ENCODE measurements around the gene ZBTB44. TPM values are rescaled to one million over a fixed set of nuclear protein-coding genes. Genes with fewer than 3 reads are reported as not detected.
"Not testable (repeated sequence)": the region's sequence is repeated elsewhere in the genome, so short reads cannot be mapped to it uniquely, and the experiment has no call there.

Gene ZBTB44
- total RNA-seq, 5 donors from 2014 or later (not counting 1 experiment from before 2014, with no cell fraction given): 48.4 to 68.1 (median 65.2) TPM

DNA sequence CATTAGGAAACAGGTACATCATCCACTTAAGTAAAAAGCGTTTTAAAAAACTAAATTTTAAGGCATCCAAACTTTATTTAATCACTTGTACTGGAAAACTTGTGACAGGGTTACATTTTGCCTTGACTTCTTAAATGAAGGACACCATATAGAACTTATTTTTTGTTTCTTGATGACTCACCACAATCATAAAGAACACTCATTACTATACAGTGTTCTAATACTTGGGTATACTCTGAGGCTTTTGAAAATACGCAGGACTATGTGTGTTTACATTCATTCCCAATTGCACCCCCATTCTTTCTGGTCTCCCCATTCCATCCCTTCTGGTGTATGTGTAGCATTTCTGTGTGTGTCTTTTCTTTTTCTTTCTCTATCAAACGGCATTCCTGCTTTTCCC, 69.9 kb downstream of the ZBTB44 start:
- Mint-ChIP-seq H3K4me3 (no peak overlapping the region), H3K27me3 (no peaks in the 10 kb centered on the region), H3K4me1 (peaks cover 50 to 55% (median 52%) of the 10 kb centered on the region in 3 donors), H3K36me3 (peaks cover 13% of the 10 kb centered on the region), H3K27ac (peak overlapping the region in 1 of 2 donors; percentile 61), H3K9me3 (no peaks in the 10 kb centered on the region)
- CTCF ChIA-PET: no interaction called here
- Histone ChIP-seq H3K4me1 (ENCODE audit: control insufficient read depth in 1 of 2, extremely low read depth in 1 of 2, insufficient read depth in 2 of 2, low read length in 2 of 2) (peaks cover 6 to 13% of the 10 kb centered on the region in 2 experiments), H3K4me3 (ENCODE audit: control insufficient read depth in 1 of 2, extremely low read depth in 1 of 2, low read length in 1 of 2) (no peak overlapping the region), H3K36me3 (ENCODE audit: control insufficient read depth in 2 of 2, extremely low read depth in 1 of 2, insufficient read depth in 1 of 2, low read length in 1 of 2) (peaks cover 0 to 4% of the 10 kb centered on the region in 2 donors), H3K27me3 (replicated peaks in 1 of 2; ENCODE audit: control insufficient read depth in 2 of 2, extremely low read depth in 1 of 2, insufficient read depth in 2 of 2, low read length in 1 of 2) (no peaks in the 10 kb centered on the region), H3K9me3 (no peaks in the 10 kb centered on the region), H3K27ac (ENCODE audit: low read length) (no peak overlapping the region)
- ATAC-seq (replicated peaks in 1 of 4): no peak
- DNase-seq: no peak
- no CpG with 5 or more reads among the region's 3 CpGs for WGBS (ENCODE audit: insufficient coverage)
- POLR2A ChIA-PET: no interaction called here

DNA sequence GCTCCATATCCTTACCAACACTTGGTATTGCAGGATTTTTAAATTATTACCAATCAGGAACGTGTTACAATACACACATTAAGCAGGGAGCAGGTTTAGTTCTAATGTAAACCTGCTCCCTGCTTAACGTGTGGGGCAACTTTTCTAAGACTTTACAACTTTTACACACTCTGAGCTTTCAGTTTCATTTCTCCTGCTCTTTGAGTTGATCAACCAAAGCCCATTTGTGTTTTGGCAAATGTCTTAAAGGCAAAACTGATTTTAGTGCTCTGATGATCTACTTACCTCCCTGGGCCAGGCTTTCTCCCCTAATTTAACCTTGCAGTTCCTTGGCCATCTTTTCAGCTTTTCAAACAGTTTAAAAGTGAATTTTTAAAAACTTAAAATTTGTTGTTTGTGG, 70.9 kb downstream of the ZBTB44 start:
- H3K27me3 ChIP-seq (replicated peaks in 1 of 2; ENCODE audit: control insufficient read depth in 2 of 2, extremely low read depth in 1 of 2, insufficient read depth in 2 of 2, low read length in 1 of 2): no peaks in the 10 kb centered on the region
- peaks cover 0 to 10% of the 10 kb centered on the region in 2 donors for H3K36me3 ChIP-seq (ENCODE audit: control insufficient read depth in 2 of 2, extremely low read depth in 1 of 2, insufficient read depth in 1 of 2, low read length in 1 of 2)
- peaks cover 45 to 46% (median 45%) of the 10 kb centered on the region in 3 donors for H3K4me1 Mint-ChIP-seq
- H3K4me1 ChIP-seq (ENCODE audit: control insufficient read depth in 1 of 2, extremely low read depth in 1 of 2, insufficient read depth in 2 of 2, low read length in 2 of 2): peaks cover 6% of the 10 kb centered on the region in 2 experiments
- no peaks in the 10 kb centered on the region for H3K27me3 Mint-ChIP-seq
- H3K9me3 ChIP-seq: no peaks in the 10 kb centered on the region
- peak overlapping the region in 1 of 2 donors; percentile 44 for H3K27ac Mint-ChIP-seq
- no peak overlapping the region for H3K4me3 Mint-ChIP-seq
- ChIA-PET POLR2A (interaction anchor here in 1 of 2 donors (0.5 kb wide), 1 partner anchor 59 kb away, joined by 3 read pairs; no protein-coding TSS in a partner anchor), CTCF (no interaction called here)
- no peak overlapping the region for H3K27ac ChIP-seq (ENCODE audit: low read length)
- peaks cover 23% of the 10 kb centered on the region for H3K36me3 Mint-ChIP-seq
- 43% methylated on average over 1 of the region's 2 CpGs for WGBS (ENCODE audit: insufficient coverage)
- no peak overlapping the region for H3K4me3 ChIP-seq (ENCODE audit: control insufficient read depth in 1 of 2, extremely low read depth in 1 of 2, low read length in 1 of 2)
- no peaks in the 10 kb centered on the region for H3K9me3 Mint-ChIP-seq
- DNase-seq (peak in 1 of 35 experiments; percentile 20), ATAC-seq (replicated peaks in 1 of 4) (peak in 1 of 4 experiments; percentile 29)

- H3K27me3 Mint-ChIP-seq: no peaks in the 10 kb centered on the region
- ChIA-PET CTCF (no interaction called here), POLR2A (no interaction called here)
- Histone ChIP-seq H3K36me3 (ENCODE audit: control insufficient read depth in 2 of 2, extremely low read depth in 1 of 2, insufficient read depth in 1 of 2, low read length in 1 of 2) (peaks cover 0 to 25% of the 10 kb centered on the region in 2 donors), H3K4me3 (ENCODE audit: control insufficient read depth in 1 of 2, extremely low read depth in 1 of 2, low read length in 1 of 2) (no peak overlapping the region), H3K27me3 (replicated peaks in 1 of 2; ENCODE audit: control insufficient read depth in 2 of 2, extremely low read depth in 1 of 2, insufficient read depth in 2 of 2, low read length in 1 of 2) (no peaks in the 10 kb centered on the region), H3K27ac (ENCODE audit: low read length) (no peak overlapping the region), H3K9me3 (no peaks in the 10 kb centered on the region), H3K4me1 (ENCODE audit: control insufficient read depth in 1 of 2, extremely low read depth in 1 of 2, insufficient read depth in 2 of 2, low read length in 2 of 2) (peaks cover 0 to 6% of the 10 kb centered on the region in 2 experiments)
- H3K9me3 Mint-ChIP-seq: no peaks in the 10 kb centered on the region
- ATAC-seq (replicated peaks in 1 of 4) (no peak), DNase-seq (no peak)
- H3K27ac Mint-ChIP-seq: no peak overlapping the region
- H3K36me3 Mint-ChIP-seq: peaks cover 43% of the 10 kb centered on the region
- H3K4me1 Mint-ChIP-seq: peaks cover 31 to 39% (median 31%) of the 10 kb centered on the region in 3 donors
- no CpG with 5 or more reads among the region's 2 CpGs for WGBS (ENCODE audit: insufficient coverage)
- no peak overlapping the region for H3K4me3 Mint-ChIP-seq
These were observed 73.0 kb downstream of the ZBTB44 start for GRCh38 chr11:130241713-130242112.

DNA sequence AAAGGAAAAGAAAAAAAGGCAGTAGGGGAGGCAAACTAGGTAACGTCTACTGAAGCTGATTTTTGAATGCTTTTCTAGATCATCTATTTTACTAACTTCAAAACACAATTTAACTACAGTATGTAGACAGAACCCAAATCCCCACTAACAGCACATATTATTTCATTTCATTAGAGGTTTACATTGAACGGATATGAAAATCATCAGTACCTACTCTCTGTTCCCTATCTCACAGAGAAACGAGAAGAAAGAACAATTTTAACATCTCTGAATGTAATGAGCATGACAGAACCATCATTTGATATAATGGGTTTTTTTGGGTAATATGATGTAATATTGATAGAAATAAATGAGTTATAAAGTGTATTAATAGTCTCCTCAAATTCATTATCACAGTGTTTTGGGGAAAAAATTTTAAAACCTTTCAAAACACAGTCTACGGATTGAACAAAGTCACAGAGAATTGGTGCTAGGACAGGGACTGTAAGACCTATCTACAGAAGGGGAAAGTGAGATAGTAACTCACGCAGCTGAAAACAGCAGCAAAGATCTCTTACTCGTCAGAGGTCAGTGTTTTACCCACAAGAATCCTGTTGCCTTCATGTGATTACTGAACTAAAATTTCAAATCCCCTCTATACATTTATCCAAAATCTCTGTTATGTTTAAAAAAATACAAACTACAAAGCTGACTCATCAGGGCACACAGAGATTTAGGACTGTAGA, 77.3 kb downstream of the ZBTB44 start:
- Mint-ChIP-seq H3K4me1 (peaks cover 0 to 4% (median 0%) of the 10 kb centered on the region in 3 donors), H3K27ac (no peak overlapping the region), H3K9me3 (no peaks in the 10 kb centered on the region), H3K36me3 (peaks cover 49% of the 10 kb centered on the region), H3K4me3 (no peak overlapping the region), H3K27me3 (no peaks in the 10 kb centered on the region)
- no CpG with 5 or more reads among the region's 6 CpGs for WGBS (ENCODE audit: insufficient coverage)
- CTCF ChIA-PET: no interaction called here
- H3K9me3 ChIP-seq: no peaks in the 10 kb centered on the region
- POLR2A ChIA-PET: no interaction called here
- H3K4me1 ChIP-seq (ENCODE audit: control insufficient read depth in 1 of 2, extremely low read depth in 1 of 2, insufficient read depth in 2 of 2, low read length in 2 of 2): no peaks in the 10 kb centered on the region
- H3K36me3 ChIP-seq (ENCODE audit: control insufficient read depth in 2 of 2, extremely low read depth in 1 of 2, insufficient read depth in 1 of 2, low read length in 1 of 2): peaks cover 0 to 41% of the 10 kb centered on the region in 2 donors
- H3K27me3 ChIP-seq (replicated peaks in 1 of 2; ENCODE audit: control insufficient read depth in 2 of 2, extremely low read depth in 1 of 2, insufficient read depth in 2 of 2, low read length in 1 of 2): no peaks in the 10 kb centered on the region
- ATAC-seq (replicated peaks in 1 of 4) (no peak), DNase-seq (no peak)
- H3K27ac ChIP-seq (ENCODE audit: low read length): no peak overlapping the region
- no peak overlapping the region for H3K4me3 ChIP-seq (ENCODE audit: control insufficient read depth in 1 of 2, extremely low read depth in 1 of 2, low read length in 1 of 2)

DNA sequence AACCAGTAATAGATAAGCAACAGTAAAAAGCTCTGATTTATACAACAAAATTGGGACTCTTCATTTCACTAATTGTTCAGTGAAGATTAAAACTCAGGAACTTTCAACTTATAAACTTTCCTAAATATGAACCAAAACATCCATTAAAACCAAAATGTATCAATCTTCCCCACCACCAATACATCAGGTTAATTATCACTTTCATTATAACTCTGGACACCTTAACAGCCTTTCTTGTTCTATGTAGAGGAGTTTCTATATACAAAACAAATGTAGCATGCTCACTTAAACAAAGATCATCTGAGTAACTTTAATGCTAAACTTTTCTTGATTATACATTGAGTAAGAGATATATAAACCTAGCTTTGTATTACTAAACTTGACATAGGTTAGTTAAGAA, 80.4 kb downstream of the ZBTB44 start:
- no peak for ATAC-seq (replicated peaks in 1 of 4)
- peaks cover 42% of the 10 kb centered on the region for H3K36me3 Mint-ChIP-seq
- H3K27ac ChIP-seq (ENCODE audit: low read length): no peak overlapping the region
- H3K4me3 ChIP-seq (ENCODE audit: control insufficient read depth in 1 of 2, extremely low read depth in 1 of 2, low read length in 1 of 2): no peak overlapping the region
- no peak overlapping the region for H3K4me3 Mint-ChIP-seq
- H3K27me3 Mint-ChIP-seq: no peaks in the 10 kb centered on the region
- DNase-seq: no peak
- no peaks in the 10 kb centered on the region for H3K4me1 ChIP-seq (ENCODE audit: control insufficient read depth in 1 of 2, extremely low read depth in 1 of 2, insufficient read depth in 2 of 2, low read length in 2 of 2)
- ChIA-PET CTCF (no interaction called here), POLR2A (no interaction called here)
- no peak overlapping the region for H3K27ac Mint-ChIP-seq
- no peaks in the 10 kb centered on the region for H3K9me3 Mint-ChIP-seq
- H3K27me3 ChIP-seq (replicated peaks in 1 of 2; ENCODE audit: control insufficient read depth in 2 of 2, extremely low read depth in 1 of 2, insufficient read depth in 2 of 2, low read length in 1 of 2): no peaks in the 10 kb centered on the region
- H3K36me3 ChIP-seq (ENCODE audit: control insufficient read depth in 2 of 2, extremely low read depth in 1 of 2, insufficient read depth in 1 of 2, low read length in 1 of 2): peaks cover 0 to 47% of the 10 kb centered on the region in 2 donors
- no peaks in the 10 kb centered on the region for H3K4me1 Mint-ChIP-seq
- no peaks in the 10 kb centered on the region for H3K9me3 ChIP-seq

DNA sequence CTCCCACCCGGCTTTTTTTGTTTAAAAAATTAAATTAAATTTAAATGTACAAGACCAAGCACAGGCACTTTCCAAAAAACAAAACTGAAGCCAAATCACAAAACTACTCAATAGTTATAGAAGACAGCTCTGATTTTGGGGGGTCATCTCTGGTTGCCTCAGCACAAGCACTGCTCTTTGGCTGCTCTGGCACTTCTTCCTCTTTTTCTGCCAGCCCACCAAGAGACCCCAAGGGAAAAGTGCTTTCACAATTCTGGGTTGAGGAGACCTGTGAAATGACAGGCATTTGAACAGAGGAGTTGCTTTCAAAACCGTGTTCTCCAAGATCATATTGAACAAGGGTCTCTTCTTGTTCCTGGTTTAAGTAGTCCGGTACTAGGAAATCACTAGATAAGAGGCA, 80.8 kb downstream of the ZBTB44 start:
- WGBS (ENCODE audit: insufficient coverage): no CpG with 5 or more reads among the region's 3 CpGs
- H3K27me3 ChIP-seq (replicated peaks in 1 of 2; ENCODE audit: control insufficient read depth in 2 of 2, extremely low read depth in 1 of 2, insufficient read depth in 2 of 2, low read length in 1 of 2); H3K27ac ChIP-seq (ENCODE audit: low read length); H3K4me3 Mint-ChIP-seq; H3K4me3 ChIP-seq (ENCODE audit: control insufficient read depth in 1 of 2, extremely low read depth in 1 of 2, low read length in 1 of 2); CTCF ChIA-PET; H3K9me3 Mint-ChIP-seq; H3K4me1 ChIP-seq (ENCODE audit: control insufficient read depth in 1 of 2, extremely low read depth in 1 of 2, insufficient read depth in 2 of 2, low read length in 2 of 2); ATAC-seq (replicated peaks in 1 of 4); H3K27me3 Mint-ChIP-seq; H3K27ac Mint-ChIP-seq; DNase-seq; H3K9me3 ChIP-seq; POLR2A ChIA-PET; H3K4me1 Mint-ChIP-seq: not testable (repeated sequence)
- H3K36me3 Mint-ChIP-seq: peaks cover 38% of the 10 kb centered on the region
- H3K36me3 ChIP-seq (ENCODE audit: control insufficient read depth in 2 of 2, extremely low read depth in 1 of 2, insufficient read depth in 1 of 2, low read length in 1 of 2): peaks cover 0 to 43% of the 10 kb centered on the region in 2 donors

Data from T-cell (primary cell).